Right lobe of liver (tissue), 6 donors: ENCODE measurements around the gene TENM3. TPM values are rescaled to one million over a fixed set of nuclear protein-coding genes. Genes with fewer than 3 reads are reported as not detected.

Experiments
- ATAC-seq, 4 donors: fragments of 200-7000 bp; cut with Tn5 transposase; one replicate each; pipeline ENCODE4 v1.9.1; 2020; ENCODE audit warnings: mild to moderate bottlenecking in 4 of 4, moderate library complexity in 4 of 4
- DNase-seq, 3 donors: peaks; one replicate each; pipeline ENCODE4 v3.0.0-alpha.2; 2020
- H3K27ac ChIP-seq, 3 donors: fragments of 200-600 bp; one replicate each; pipeline ENCODE4 v1.8.0; 2022
- H3K27me3 ChIP-seq, 2 donors: fragments of 200-600 bp; one replicate each; pipeline ENCODE4 v1.8.0; 2022
- H3K36me3 ChIP-seq, 4 donors: fragments of 200-600 bp; sonication (generic) in 1 of 4; one replicate each; pipeline versions ENCODE4 v1.5.1 to v1.8.0; 2017 to 2022; ENCODE audit warnings: control low read depth in 1 of 4
- H3K4me1 ChIP-seq, 4 donors: fragments of 200-600 bp; sonication (generic) in 1 of 4; one replicate each; pipeline versions ENCODE4 v1.5.1 to v1.8.0; 2017 to 2022; ENCODE audit warnings: control low read depth in 1 of 4
- H3K4me3 ChIP-seq, 3 donors: fragments of 200-600 bp; one replicate each; pipeline ENCODE4 v1.8.0; 2022
- H3K9me3 ChIP-seq, 4 donors: fragments of 200-600 bp; sonication (generic) in 1 of 4; one replicate each; pipeline versions ENCODE4 v1.5.1 to v1.8.0; 2017 to 2022; ENCODE audit warnings: control low read depth in 1 of 4
- CTCF ChIP-seq, 4 donors: fragments of 200-600 bp in 3 of 4; fragments of 450-650 bp in 1 of 4; IDR thresholded peaks; one replicate each; pipeline versions ENCODE4 v1.5.1 to v1.8.0; 2016 to 2022; ENCODE audit warnings: antibody characterized with exemption in 4 of 4, mild to moderate bottlenecking in 2 of 4
- POLR2A ChIP-seq: fragments of 450-650 bp; IDR thresholded peaks from one replicate; pipeline ENCODE4 v1.6.1; 2017; ENCODE audit warnings: antibody characterized with exemption, mild to moderate bottlenecking
- WGBS: methylation state at CpG from one replicate; pipeline ENCODE4 v1.1.6; 2018; ENCODE audit warnings: low coverage, low lambda C conversion rate; ENCODE audit not compliant: insufficient coverage; ENCODE audit errors: missing lambda C conversion rate; 5-methylcytosine and 5-hydroxymethylcytosine counted together
- intact Hi-C, 2 donors: fragments of 100-400 bp; cut with DNase I; formaldehyde crosslinking; loops; one replicate each; pipeline versions ENCODE4 v1.11.2 to v1.14.1; 2022
- total RNA-seq, 6 experiments: library from RNA; depleted of rRNA in 2 of 6; stranded (reverse); fragments of >200 nt in 2 of 6; fragmentation: NEBNext Ultra II Directional in 3 of 6; extraction: Animal tissue kit (Norgen Biotek cat#: 25700) in 3 of 6; gene quantifications; one replicate each; pipeline versions ENCODE4 v1.1.0 to v1.2.4, GENCODE V29; 2016 to 2023
- donor health status: DM: no; HTN: yes; CAD: no.
- donor health status: DM: no; HTN: no; CAD: no.
- donor health status: DM: no; HTN: no; CAD: no.
- donor health status: DM: no; HTN: yes; CAD: no.
- donor health status: DM: no; HTN: yes; CAD: no.

TENM3 gene
- total RNA-seq, 6 experiments from 2014 or later = 0.06 to 3.0 (median 1.1) TPM

- H3K4me3 ChIP-seq = no peak overlapping the region
- TF ChIP-seq POLR2A = no peak
- no peak for TF ChIP-seq CTCF (IDR thresholded peaks at IDR 0.05)
- ATAC-seq = no peak
- WGBS = 65% methylated on average over 4 of the region's 4 CpGs
- H3K27ac ChIP-seq = no peak overlapping the region
- no peak for DNase-seq
- no peaks in the 10 kb centered on the region for H3K4me1 ChIP-seq
- intact Hi-C loops = no loop called here
- no peaks in the 10 kb centered on the region for H3K27me3 ChIP-seq
- H3K9me3 ChIP-seq = no peaks in the 10 kb centered on the region
- H3K36me3 ChIP-seq = no peaks in the 10 kb centered on the region
Observed at GRCh38 chr4:182616476-182616875, 373.3 kb downstream of the TENM3 start.

GRCh38 chr4:182619660-182620059 is 376.5 kb downstream of the TENM3 start:
- 82% methylated on average over 5 of the region's 5 CpGs for WGBS
- Histone ChIP-seq H3K4me3 (no peak overlapping the region), H3K27me3 (no peaks in the 10 kb centered on the region), H3K27ac (no peak overlapping the region), H3K4me1 (no peaks in the 10 kb centered on the region), H3K36me3 (no peaks in the 10 kb centered on the region), H3K9me3 (no peaks in the 10 kb centered on the region)
- ATAC-seq = no peak
- intact Hi-C loops = no loop called here
- DNase-seq = no peak
- TF ChIP-seq CTCF (IDR thresholded peaks at IDR 0.05) (no peak), POLR2A (no peak)

GRCh38 chr4:182620111-182620980 is 377.1 kb downstream of the TENM3 start:
- Histone ChIP-seq H3K36me3 (no peaks in the 10 kb centered on the region), H3K9me3 (no peaks in the 10 kb centered on the region), H3K4me1 (no peaks in the 10 kb centered on the region), H3K4me3 (no peak overlapping the region), H3K27ac (no peak overlapping the region), H3K27me3 (no peaks in the 10 kb centered on the region)
- WGBS = 71% methylated on average over 10 of the region's 10 CpGs
- intact Hi-C loops = no loop called here
- DNase-seq (no peak), ATAC-seq (no peak)
- TF ChIP-seq POLR2A = no peak

GRCh38 chr4:182624281-182624680 is 381.1 kb downstream of the TENM3 start:
- ATAC-seq (no peak), DNase-seq (no peak)
- H3K27me3 ChIP-seq = no peaks in the 10 kb centered on the region
- H3K36me3 ChIP-seq = no peaks in the 10 kb centered on the region
- H3K4me3 ChIP-seq = no peak overlapping the region
- H3K27ac ChIP-seq = no peak overlapping the region
- TF ChIP-seq POLR2A (no peak), CTCF (IDR thresholded peaks at IDR 0.05) (no peak)
- no peaks in the 10 kb centered on the region for H3K9me3 ChIP-seq
- 67% methylated on average over 6 of the region's 8 CpGs for WGBS
- no peaks in the 10 kb centered on the region for H3K4me1 ChIP-seq
- intact Hi-C loops = no loop called here

GRCh38 chr4:182625193-182625592 is 382.0 kb downstream of the TENM3 start:
- TF ChIP-seq CTCF (IDR thresholded peaks at IDR 0.05) (no peak), POLR2A (no peak)
- Histone ChIP-seq H3K9me3 (no peaks in the 10 kb centered on the region), H3K4me3 (no peak overlapping the region), H3K27me3 (no peaks in the 10 kb centered on the region), H3K4me1 (no peaks in the 10 kb centered on the region), H3K36me3 (no peaks in the 10 kb centered on the region), H3K27ac (no peak overlapping the region)
- ATAC-seq (no peak), DNase-seq (no peak)
- intact Hi-C loops = no loop called here
- WGBS = 79% methylated on average over 6 of the region's 16 CpGs
